Testis (tissue), 2 donors: ENCODE measurements around the gene ABTB2.

Experiments used
- POLR2A ChIP-seq: fragments of 450-650 bp; IDR thresholded peaks from one replicate; pipeline ENCODE4 v1.6.1; 2017; ENCODE audit warnings: antibody characterized with exemption, mild to moderate bottlenecking, moderate library complexity
- TF ChIP-seq, protein P1 (sequence below), 3 experiments: fragments of 450-650 bp in 2 of 3; fragments of 200-600 bp in 1 of 3; sonication (generic) in 1 of 3; IDR thresholded peaks; one replicate each; pipeline ENCODE4 v1.5.1; 2016 to 2019; ENCODE audit warnings: antibody characterized with exemption in 3 of 3, mild to moderate bottlenecking in 2 of 3, moderate library complexity in 1 of 3

DNA sequence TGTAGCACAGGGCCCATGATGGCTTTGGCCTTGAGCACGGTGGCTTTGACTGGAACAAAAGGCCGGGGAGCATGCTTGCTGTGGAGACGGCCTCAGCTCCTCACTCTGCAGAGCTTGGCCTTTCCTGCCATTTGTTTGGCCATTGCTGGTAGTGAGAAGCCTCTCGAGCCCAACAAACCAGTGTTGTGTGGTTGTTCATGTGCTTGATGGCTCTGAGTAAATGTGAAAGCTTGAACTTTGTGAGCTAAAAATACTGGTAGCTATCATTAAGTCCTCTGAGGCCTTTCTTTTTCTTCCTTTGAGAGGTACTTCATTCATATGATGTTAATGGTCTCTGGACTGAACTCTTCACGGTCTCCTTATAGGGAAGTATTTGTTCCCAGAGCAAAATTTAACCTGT is 212.7 kb downstream of the ABTB2 start:
- TF ChIP-seq, protein P1, sequence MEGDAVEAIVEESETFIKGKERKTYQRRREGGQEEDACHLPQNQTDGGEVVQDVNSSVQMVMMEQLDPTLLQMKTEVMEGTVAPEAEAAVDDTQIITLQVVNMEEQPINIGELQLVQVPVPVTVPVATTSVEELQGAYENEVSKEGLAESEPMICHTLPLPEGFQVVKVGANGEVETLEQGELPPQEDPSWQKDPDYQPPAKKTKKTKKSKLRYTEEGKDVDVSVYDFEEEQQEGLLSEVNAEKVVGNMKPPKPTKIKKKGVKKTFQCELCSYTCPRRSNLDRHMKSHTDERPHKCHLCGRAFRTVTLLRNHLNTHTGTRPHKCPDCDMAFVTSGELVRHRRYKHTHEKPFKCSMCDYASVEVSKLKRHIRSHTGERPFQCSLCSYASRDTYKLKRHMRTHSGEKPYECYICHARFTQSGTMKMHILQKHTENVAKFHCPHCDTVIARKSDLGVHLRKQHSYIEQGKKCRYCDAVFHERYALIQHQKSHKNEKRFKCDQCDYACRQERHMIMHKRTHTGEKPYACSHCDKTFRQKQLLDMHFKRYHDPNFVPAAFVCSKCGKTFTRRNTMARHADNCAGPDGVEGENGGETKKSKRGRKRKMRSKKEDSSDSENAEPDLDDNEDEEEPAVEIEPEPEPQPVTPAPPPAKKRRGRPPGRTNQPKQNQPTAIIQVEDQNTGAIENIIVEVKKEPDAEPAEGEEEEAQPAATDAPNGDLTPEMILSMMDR (IDR thresholded peaks at IDR 0.05), result no peak
- no peak for TF ChIP-seq POLR2A
